BLaER1 treated with 17β-estradiol and CSF1 and Interleukin-3, amounts not matched to agents 10 nM and 100 nM (cell line): Measurements from ENCODE around the gene RAPSN.
A peak's percentile ranks its signal among the peaks of the same experiment; 100 is the strongest.

ENCODE experiments used
- H3K27ac ChIP-seq, 11 experiments: shearing (Covaris generic); formaldehyde crosslinking; 2 replicates each; pipeline ENCODE4 v1.8.1; 2022
- H3K27me3 ChIP-seq, 11 experiments: shearing (Covaris generic); formaldehyde crosslinking; 2 replicates each; pipeline ENCODE4 v1.8.1; 2022
- H3K36me3 ChIP-seq, 11 experiments: shearing (Covaris generic); formaldehyde crosslinking; 2 replicates each; pipeline ENCODE4 v1.8.1; 2022
- H3K4me1 ChIP-seq, 10 experiments: shearing (Covaris generic); formaldehyde crosslinking; 2 replicates each; pipeline ENCODE4 v1.8.1; 2022
- H3K4me2 ChIP-seq, 11 experiments: shearing (Covaris generic); formaldehyde crosslinking; 2 replicates each; pipeline ENCODE4 v1.8.1; 2022
- H3K4me3 ChIP-seq, 10 experiments: shearing (Covaris generic); formaldehyde crosslinking; 2 replicates each; pipeline ENCODE4 v1.8.1; 2022
- H3K9ac ChIP-seq, 11 experiments: shearing (Covaris generic); formaldehyde crosslinking; 2 replicates each; pipeline ENCODE4 v1.8.1; 2022
- H3K9me3 ChIP-seq, 11 experiments: shearing (Covaris generic); formaldehyde crosslinking; replicated peaks in 1 of 11; 2 replicates each; pipeline ENCODE4 v1.8.1; 2022
- H4K20me1 ChIP-seq, 11 experiments: shearing (Covaris generic); formaldehyde crosslinking; 2 replicates each; pipeline ENCODE4 v1.8.1; 2022
- Cebpa-rat ChIP-seq, 11 experiments: shearing (Covaris generic); IDR thresholded peaks; 2 replicates each; pipeline ENCODE4 v1.8.1; 2022

RAPSN gene

DNA sequence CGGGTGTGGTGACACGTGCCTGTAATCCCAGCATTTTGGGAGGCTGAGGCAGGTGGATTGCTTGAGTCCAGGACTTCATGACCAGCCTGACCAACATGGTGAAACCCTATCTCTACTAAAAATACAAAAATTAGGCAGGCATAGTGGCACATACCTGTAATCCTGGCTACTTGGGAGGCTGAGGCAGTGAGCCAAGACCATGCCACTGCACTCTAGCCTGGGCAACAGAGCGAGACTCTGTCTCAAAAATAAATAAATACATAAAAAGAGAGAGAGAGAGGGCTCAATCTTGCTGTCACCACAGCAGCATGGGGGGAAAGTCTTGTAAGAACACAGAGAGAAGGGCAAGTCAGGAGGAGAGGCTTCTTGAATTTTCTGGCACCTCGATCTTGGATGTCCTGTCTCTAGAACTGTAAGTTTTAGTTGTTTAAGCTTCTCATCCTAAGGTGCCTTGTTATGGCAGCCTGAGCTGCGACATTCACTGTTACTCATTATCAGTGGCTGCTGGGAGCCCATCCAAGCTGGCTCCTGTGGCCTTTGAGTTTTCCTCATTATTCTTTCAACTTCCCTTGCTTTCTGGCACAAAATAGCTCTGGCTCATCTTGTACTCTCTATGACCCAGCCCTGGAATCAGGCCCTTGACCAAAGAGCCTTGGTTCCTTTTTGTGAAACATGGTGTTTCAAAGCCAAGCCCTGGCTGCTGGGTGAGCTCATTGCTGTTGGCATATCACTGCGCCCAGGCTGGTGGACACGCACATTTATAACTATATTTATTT, 14.7 kb downstream of the RAPSN start:
- Histone ChIP-seq H3K27me3 (no peaks in the 10 kb centered on the region), H3K4me3 (no peak overlapping the region), H4K20me1 (no peaks in the 10 kb centered on the region), H3K36me3 (no peaks in the 10 kb centered on the region), H3K4me1 (peaks cover 5 to 13% (median 11%) of the 10 kb centered on the region in 10 experiments; a peak in 16 of 20 replicates), H3K4me2 (no peak overlapping the region), H3K27ac (peak overlapping the region in 1 of 11 experiments; percentile 9; a peak in 1 of 22 replicates), H3K9me3 (no peaks in the 10 kb centered on the region), H3K9ac (no peak overlapping the region)
- no peak for TF ChIP-seq Cebpa-rat (IDR thresholded peaks at IDR 0.05)

DNA sequence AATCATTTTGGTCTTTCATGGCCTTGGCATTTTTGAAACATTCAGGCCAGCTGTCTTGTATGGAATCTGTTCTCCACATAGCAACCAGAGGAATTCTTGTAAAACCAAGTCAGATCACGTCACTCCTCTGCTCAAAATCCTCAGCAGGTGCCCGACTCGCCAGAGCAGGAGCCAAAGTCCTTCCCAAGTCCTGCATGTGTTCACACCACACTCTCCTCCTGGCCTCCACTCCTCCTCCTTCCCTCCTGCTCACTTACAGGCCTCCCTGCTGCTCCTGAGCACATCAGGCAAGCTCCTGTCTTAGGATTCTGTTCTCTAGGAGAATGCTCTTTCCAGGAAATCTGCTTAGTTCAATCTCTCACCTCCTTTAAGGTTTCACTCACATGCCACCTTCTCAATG, 15.8 kb downstream of the RAPSN start:
- TF ChIP-seq Cebpa-rat (IDR thresholded peaks at IDR 0.05) = no peak
- Histone ChIP-seq H3K36me3 (no peaks in the 10 kb centered on the region), H3K4me3 (no peak overlapping the region), H3K9me3 (no peaks in the 10 kb centered on the region), H3K9ac (no peak overlapping the region), H3K27me3 (no peaks in the 10 kb centered on the region), H4K20me1 (no peaks in the 10 kb centered on the region), H3K4me2 (no peak overlapping the region), H3K27ac (no peak overlapping the region), H3K4me1 (peaks cover 5 to 10% (median 9%) of the 10 kb centered on the region in 10 experiments; a peak in 16 of 20 replicates)

DNA sequence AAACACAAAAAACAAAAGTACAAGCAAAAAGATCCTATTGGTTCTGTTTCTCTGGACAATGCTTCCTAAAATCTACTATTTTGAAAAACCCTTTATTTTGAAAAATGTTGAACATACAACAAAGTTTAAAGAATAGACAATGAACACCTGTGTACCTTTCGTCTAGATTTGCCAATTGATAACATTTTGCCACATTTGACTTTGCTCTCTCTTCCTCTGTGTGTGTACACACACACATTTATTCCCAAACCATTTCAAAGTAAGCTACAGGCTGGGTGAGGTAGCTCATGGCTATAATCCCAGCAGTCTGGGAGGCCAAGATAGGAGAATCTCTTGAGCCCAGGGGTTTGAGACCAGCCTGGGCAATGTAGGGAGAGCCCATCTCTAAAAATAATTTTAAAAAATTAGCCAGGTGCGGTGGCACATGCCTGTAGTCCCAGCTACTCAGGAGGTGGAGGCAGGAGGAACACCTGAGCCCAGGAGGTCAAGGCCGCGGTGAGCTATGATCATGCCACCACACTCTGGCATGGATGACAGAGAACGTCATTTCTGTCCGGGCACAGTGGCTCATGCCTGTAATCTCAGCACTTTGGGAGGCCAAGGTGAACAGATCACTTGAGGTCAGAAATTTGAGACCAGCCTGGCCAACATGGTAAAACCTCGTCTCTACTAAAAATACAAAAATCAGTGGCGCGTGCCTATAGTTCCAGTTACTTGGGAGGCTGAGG, 17.4 kb downstream of the RAPSN start:
- H3K27me3 ChIP-seq = no peaks in the 10 kb centered on the region
- no peak for TF ChIP-seq Cebpa-rat (IDR thresholded peaks at IDR 0.05)
- H3K27ac ChIP-seq = no peak overlapping the region
- H3K4me3 ChIP-seq = no peak overlapping the region
- peaks cover 0 to 6% (median 0%) of the 10 kb centered on the region in 10 experiments; a peak in 2 of 20 replicates for H3K4me1 ChIP-seq
- no peaks in the 10 kb centered on the region for H3K9me3 ChIP-seq
- H3K36me3 ChIP-seq = no peaks in the 10 kb centered on the region
- H3K4me2 ChIP-seq = no peak overlapping the region
- no peaks in the 10 kb centered on the region for H4K20me1 ChIP-seq
- H3K9ac ChIP-seq = no peak overlapping the region

DNA sequence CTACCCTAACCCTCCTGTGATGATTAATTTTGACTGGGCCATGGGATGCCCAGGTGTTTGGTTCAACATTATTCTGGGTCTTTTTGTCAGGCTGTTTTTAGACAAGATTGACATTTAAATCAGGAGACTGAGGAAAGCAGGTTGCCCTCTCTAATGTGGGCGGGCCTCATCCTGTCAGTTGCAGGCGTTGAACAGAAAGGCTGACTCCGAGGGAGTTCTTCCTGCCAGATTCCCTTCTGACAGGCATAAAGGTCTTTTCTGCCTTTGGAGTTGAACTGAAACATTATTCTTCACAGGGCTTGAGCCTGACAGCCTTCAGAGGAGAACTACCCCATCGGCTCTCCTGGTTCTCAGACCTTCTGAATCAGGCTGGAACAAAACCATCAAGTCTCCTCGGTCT, 18.4 kb downstream of the RAPSN start:
- Histone ChIP-seq H3K9ac (no peak overlapping the region), H3K4me2 (no peak overlapping the region), H3K4me1 (peaks cover 0 to 7% (median 0%) of the 10 kb centered on the region in 10 experiments; a peak in 4 of 20 replicates), H3K36me3 (no peaks in the 10 kb centered on the region), H3K4me3 (no peak overlapping the region), H3K9me3 (no peaks in the 10 kb centered on the region), H4K20me1 (no peaks in the 10 kb centered on the region), H3K27ac (no peak overlapping the region), H3K27me3 (no peaks in the 10 kb centered on the region)
- no peak for TF ChIP-seq Cebpa-rat (IDR thresholded peaks at IDR 0.05)

DNA sequence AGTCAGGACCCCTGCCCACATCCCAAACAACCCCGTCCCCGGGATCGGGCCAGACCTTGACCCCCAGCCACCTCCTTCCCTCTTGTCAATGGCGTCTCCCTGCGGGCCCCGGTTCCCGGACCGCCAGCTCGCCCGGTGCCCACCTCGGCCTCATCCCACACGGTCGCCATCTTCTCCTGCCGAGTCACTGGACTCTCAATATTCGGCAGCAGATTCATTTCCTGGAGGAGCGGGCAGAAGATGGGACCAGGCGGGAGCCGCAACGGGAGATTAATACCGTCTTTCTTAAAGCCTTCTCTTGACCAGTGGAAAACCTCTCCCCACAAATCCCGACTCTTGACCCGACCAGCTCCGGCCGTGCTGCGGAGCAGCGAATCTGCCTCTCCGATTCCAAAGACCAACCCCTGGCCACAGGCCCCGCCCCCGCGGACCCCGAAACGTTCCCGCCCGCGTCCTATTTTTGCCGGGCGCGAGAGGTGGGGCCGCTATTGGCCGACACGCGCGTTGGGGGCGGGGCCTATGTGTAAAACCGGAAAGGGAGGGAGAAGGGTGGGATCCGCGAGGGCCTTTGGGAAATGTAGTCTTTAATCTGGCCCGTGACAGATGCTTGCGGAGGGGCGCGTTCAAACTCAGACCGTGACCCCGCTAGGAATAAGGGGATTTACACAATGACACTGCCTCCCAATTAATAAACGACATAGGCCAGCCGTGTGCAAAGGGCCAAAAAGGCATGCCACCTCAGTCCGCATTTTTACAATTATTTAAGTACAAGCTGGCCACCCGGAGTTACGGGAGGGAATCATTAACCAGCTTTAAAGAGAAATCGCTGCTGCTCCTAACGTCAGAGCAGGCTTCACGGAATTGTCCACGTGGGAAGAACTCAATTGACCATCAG, 22.6 kb downstream of the RAPSN start, which contains the start of gene PSMC3:
TSS of gene PSMC3 (minus strand) at position 378 of the 895 bp plus-strand sequence. CDS start at position 218, 160 bp downstream.
- peaks cover 14 to 25% (median 16%) of the 10 kb centered on the region in 10 experiments for H3K4me1 ChIP-seq
- H3K4me3 ChIP-seq = peak within 1 kb of the TSS; percentile 85 to 99 (median 94)
- no peak for TF ChIP-seq Cebpa-rat (IDR thresholded peaks at IDR 0.05)
- H3K9me3 ChIP-seq = no peaks in the 10 kb centered on the region
- peaks cover 0 to 10% (median 0%) of the 10 kb centered on the region in 11 experiments; a peak in 3 of 22 replicates for H4K20me1 ChIP-seq
- H3K27ac ChIP-seq = peak within 1 kb of the TSS; percentile 92 to 100 (median 98)
- no peaks in the 10 kb centered on the region for H3K27me3 ChIP-seq
- H3K36me3 ChIP-seq = peaks cover 36 to 41% (median 40%) of the 10 kb centered on the region in 11 experiments
- H3K9ac ChIP-seq = peak within 1 kb of the TSS; percentile 93 to 99 (median 97)
- peak within 1 kb of the TSS; percentile 90 to 99 (median 95) for H3K4me2 ChIP-seq

DNA sequence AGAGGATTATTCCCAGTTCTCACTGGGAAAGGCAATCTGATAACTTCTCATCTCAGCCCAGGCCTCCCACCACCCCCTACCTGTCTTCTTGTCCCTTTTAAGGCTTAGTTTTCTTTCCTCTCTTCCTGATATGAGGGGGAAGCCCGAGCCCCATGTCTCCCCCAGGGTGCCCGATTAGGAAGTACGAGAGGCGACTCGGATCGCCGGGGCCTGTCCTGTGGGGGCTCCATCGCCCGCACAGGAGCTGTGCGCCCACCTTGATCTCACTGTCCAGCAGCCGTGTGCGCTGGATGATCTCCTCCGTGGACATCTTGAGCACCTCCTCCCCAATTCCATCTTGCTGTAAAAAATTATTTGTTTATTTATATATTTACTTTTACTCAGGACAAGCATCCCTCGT, 23.3 kb downstream of the RAPSN start:
- Histone ChIP-seq H3K9ac (peak overlapping the region; percentile 93 to 99 (median 97)), H3K4me3 (peak overlapping the region; percentile 85 to 99 (median 94)), H3K27ac (peak overlapping the region; percentile 92 to 100 (median 98)), H3K4me1 (peaks cover 14 to 25% (median 16%) of the 10 kb centered on the region in 10 experiments), H3K9me3 (no peaks in the 10 kb centered on the region), H3K36me3 (peaks cover 42 to 48% (median 47%) of the 10 kb centered on the region in 11 experiments), H3K4me2 (peak overlapping the region; percentile 90 to 99 (median 95)), H4K20me1 (peaks cover 0 to 12% (median 0%) of the 10 kb centered on the region in 11 experiments; a peak in 9 of 22 replicates), H3K27me3 (no peaks in the 10 kb centered on the region)
- no peak for TF ChIP-seq Cebpa-rat (IDR thresholded peaks at IDR 0.05)

DNA sequence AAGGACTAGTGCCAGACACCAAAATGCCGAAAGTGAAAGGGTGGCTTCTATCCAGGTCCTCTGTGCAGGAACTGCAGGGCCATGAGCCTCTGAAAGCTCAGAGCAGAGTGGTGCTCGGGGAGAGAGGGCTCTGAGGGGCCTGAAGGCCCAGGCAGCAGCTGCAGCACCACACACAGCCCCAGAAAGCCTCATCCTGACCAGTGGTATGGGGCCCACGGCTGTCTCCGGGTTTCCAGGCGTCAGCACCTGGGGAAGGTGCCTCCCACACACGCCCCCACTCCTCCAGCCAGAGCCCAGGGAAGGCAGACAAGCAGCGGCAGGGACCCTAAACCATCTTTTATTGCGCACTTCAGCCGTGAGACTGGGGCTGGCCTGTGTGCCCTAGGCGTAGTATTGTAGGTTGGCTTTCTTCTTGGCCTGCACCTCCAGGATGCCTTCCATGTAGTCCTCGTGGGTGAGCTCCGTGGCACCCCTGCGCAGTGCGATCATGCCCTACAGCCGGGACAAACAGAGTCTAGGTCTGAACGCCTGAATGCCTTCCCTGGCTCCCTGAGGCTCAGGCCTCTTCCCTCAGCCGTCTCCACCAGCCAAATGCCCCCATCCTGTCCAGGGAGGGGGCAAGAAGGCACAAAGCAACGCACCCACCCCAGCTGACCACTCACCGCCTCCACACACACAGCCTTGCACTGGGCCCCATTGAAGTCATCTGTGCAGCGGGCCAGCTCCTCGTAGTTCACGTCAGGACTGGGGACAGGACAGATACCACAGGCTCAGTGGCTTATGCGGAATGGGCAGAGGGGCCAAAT, 30.3 kb downstream of the RAPSN start:
- H3K36me3 ChIP-seq = peaks cover 89 to 100% (median 96%) of the 10 kb centered on the region in 11 experiments
- peak overlapping the region in 2 of 11 experiments; percentile 4 to 20; a peak in 1 of 22 replicates for H3K9ac ChIP-seq
- no peaks in the 10 kb centered on the region for H3K27me3 ChIP-seq
- H3K4me2 ChIP-seq = peak overlapping the region in 1 of 11 experiments; percentile 1; a peak in 1 of 22 replicates
- no peaks in the 10 kb centered on the region for H3K9me3 ChIP-seq
- no peak overlapping the region for H3K4me3 ChIP-seq
- no peak for TF ChIP-seq Cebpa-rat (IDR thresholded peaks at IDR 0.05)
- H3K27ac ChIP-seq = 0 out of 22 replicates have a peak overlapping the region, but pooled peaks of 1 of the 11 experiments have one; percentile 18
- H3K4me1 ChIP-seq = peaks cover 18 to 36% (median 25%) of the 10 kb centered on the region in 10 experiments
- H4K20me1 ChIP-seq = peaks cover 7 to 80% (median 55%) of the 10 kb centered on the region in 11 experiments; a peak in 21 of 22 replicates
